Stimulated activated CD8-positive, alpha-beta memory T cell treated with anti-CD3 and anti-CD28 coated beads, Interleukin-12 subunit alpha, Interleukin-12 subunit beta, amount 100 ng/mL, for 1 hour (primary cell): Measurements from ENCODE around the gene CEP162.
"Not testable (repeated sequence)": the region's sequence is repeated elsewhere in the genome, so short reads cannot be mapped to it uniquely, and the experiment has no call there.

Source experiments
- DNase-seq: peaks from one replicate; pipeline ENCODE4 v3.0.0-alpha.2; 2020; ENCODE audit warnings: low read depth

Gene CEP162

DNA sequence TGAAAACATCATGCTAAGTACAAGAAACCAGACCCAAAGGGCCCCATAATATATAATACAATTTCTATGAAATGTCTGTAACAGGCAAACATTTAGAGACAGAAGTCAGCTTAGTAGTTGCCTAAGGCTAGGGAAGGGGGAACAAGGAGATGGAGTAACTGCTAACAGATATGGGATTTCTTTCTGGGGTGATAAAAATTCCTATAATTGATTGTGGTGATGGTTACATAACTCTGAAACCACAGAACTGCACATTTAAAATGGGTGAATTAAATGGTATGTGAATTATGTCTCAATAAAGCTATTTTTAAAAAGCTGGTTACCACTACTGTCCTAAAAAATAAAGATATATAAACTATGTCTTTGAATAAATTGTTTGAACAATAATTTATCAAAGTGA lies 3.2 kb downstream of the CEP162 start:
- DNase-seq, result no peak

DNA sequence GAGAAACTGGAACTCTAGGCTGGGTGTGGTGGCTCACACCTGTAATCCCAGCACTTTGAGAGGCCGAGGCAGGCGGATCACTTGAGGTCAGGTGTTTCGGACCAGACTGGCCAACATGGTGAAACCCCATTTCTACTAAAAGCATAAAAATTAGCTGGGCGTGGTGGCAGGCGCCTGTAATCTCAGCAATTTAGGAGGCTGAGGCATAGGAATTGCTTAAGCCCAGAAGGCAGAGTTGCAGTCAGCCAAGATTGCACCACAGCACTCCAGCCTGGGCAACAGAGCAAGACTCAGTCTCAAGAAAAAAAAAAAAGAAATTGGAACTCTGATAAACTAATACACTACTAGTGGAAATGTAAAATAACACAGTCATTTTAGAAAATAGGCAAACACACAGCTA lies 3.8 kb downstream of the CEP162 start:
- not testable (repeated sequence) for DNase-seq

DNA sequence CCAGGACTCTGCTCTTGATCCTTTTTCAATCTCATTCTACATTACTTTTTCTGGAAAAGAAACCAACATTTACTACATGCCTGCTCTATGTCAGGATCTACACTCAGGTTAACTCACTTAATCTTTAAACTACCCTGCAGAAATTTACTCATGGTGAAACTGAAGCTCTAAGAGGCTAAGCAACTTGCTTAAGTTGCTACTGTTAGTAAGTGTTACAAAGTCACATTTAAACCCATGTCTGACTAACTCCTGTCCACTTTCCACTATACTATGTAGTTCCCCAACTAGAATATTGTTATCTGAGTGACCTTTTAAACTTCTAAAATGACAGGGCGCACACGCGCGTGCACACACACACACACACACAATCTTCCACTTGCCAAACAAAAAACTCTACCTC lies 5.0 kb downstream of the CEP162 start:
- no peak for DNase-seq

DNA sequence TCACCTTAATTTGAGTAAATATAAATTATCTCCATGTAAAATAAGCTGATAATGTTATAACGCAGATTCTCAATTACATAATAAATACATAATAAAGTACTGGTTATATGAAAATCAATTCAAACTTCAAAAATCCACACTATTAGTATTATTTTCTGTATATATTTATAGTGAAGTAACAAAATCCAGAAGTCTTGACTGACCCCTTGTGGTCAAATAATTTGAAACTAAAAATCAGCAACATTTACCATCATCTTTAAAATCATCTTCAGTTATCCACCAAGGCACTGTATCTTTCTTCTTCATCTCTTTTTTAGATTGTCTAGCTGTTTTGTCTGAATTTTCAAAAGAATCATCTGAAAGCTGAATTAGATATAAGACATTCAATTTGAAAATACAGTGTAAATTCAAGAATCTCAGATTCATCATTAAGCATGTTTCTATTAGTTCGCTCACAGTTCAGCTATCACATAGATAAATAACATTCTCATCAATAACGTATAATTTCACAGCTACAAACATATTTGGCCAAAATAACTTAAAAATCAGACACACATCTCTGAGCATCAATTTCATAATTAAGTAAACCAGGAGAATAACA lies 6.5 kb downstream of the CEP162 start:
- DNase-seq, result no peak

DNA sequence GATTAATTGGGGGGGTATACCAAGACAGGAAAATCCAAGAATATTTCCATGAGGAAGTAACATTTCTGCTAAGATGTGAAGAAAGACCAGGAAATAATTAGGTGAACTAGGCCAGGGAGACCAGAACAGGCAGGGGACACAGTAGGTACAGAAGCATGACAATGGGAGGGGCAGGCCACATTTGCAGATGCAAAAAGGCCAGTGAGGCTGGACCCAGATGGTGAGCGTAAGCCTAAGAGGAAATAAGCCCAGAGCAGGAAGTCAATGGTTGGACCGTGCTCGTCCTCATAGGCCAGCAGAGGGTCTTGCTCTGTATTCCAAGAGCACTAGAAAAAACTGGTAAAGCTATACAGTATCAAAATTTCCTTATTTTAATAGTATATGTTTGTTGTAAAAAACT lies 9.4 kb downstream of the CEP162 start:
- DNase-seq, result no peak

DNA sequence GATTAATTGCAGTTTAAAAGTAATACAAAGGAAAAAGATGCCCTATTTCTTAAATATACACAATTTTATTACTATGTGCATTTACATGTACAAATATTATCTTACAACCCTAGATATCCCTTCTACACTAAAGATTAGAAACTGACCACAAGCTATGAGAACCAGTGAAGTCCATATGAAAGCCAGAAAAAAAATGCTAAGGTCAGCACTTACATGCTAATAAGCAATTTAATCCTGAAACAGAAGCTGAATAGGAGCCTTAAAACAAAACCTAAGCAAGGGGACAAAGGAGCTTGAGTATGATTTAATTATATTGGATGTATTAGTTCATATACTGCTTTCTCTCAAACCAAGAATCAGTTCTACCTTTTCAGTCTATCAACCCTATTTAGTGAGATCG lies 14.2 kb downstream of the CEP162 start:
- no peak for DNase-seq

DNA sequence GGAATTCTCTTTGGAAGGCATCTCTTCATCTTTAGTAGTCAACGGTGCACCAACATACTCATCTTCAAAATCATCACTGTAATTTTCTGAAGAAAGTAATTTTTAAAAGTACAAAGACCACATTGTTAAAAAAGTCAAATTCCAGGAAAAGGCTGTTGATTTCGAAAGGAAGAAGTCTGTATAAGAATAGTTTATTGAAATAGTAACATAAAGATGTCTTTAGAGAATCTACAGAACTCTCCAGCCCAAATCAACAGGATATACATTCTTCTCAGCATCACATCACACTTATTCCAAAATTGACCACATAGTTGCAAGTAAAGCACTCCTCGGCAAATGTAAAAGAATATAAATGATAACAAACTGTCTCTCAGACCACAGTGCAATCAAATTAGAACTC lies 23.4 kb downstream of the CEP162 start:
- no peak for DNase-seq

DNA sequence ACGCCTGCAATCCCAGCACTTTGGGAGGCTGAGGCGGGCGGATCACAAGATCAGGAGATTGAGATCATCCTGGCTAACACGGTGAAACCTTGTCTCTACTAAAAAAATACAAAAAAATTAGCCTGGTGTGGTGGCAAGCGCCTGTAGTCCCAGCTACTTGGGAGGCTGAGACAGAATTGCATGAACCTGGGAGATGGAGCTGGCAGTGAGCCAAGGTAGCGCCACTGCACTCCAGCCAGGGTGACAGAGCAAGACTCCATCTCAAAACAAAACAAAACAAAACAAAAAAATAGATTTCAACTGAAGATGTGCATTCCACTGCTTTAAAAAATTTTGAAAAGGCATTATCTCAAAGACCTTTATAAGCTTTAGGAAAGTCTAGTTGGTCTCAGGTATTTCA lies 27.5 kb downstream of the CEP162 start:
- not testable (repeated sequence) for DNase-seq

DNA sequence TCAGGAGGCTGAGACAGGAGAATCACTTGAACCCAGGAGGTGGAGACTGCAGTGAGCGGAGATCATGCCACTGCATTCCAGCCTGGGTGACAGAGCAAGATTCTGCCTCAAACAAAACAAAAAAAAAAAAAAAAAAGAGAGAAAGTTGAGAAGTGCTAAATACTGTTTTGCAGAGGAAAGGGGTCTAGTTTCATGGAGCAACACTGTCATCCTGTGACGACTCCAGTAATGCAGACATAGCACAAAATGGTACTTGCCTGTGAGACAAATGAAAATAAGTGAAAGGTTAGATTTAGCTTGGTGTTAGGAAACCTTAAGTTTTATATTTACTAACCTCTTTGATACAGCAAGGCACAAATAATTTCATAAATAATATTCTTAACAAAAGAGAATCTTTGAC lies 29.7 kb downstream of the CEP162 start:
- no peak for DNase-seq

DNA sequence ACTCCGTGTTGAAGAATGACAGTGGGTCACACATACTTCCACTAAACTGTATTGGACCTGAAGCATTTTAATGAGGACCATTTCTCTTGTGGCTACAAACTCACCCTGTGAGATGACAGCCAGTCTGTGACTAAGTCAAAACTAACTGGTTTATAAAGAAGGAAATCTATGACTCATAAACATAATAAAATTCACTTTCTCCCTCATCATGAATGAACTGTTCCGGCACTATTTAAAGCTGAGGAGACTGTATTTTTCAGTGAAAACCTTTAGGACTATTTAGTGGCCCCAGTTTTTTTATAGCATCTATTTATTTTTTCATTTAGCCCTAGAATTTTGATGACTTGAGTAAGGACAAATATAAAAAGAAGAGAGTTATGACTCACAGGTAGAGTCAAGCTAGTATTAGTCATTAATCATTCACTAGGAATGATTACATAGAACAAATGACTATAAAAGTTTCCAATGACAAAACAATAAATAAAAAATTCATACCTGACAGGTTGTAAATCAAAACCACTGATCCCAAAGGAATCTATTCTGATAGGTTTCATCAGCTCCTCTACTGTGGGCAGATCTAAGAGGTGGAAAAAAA lies 34.2 kb downstream of the CEP162 start:
- DNase-seq, result no peak

DNA sequence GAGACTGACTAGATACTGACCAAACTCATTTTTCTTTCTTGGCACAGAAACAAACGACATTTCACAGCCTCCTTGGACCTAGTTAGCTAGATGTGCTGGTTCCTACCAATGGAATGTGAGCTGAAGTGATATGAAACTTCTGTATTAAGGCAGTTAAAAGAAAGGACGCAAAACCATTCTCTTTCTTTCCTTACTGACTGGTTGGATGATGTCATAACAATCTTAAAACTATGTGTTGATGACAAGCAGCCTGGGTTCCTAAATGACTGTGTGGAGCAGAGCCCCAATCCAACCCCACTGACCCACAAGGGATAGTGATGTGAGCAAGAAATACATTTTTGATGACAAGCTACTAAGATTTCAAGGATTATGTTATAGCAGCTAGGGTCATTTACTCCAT lies 35.6 kb downstream of the CEP162 start:
- no peak for DNase-seq

DNA sequence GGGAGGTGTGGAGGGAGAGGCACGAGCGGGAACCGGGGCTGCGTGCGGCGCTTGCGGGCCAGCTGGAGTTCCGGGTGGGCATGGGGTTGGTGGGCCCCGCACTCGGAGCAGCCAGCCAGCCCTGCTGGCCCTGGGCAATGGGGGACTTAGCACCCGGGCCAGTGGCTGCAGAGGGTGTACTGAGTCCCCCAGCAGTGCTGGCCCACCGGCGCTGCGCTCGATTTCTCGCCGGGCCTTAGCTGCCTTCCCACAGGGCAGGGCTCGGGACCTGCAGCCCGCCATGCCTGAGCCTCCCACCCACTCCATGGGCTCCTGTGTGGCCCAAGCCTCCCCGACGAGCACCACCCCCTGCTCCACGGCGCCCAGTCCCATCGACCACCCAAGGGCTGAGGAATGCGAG lies 38.1 kb downstream of the CEP162 start:
- DNase-seq, result not testable (repeated sequence)

DNA sequence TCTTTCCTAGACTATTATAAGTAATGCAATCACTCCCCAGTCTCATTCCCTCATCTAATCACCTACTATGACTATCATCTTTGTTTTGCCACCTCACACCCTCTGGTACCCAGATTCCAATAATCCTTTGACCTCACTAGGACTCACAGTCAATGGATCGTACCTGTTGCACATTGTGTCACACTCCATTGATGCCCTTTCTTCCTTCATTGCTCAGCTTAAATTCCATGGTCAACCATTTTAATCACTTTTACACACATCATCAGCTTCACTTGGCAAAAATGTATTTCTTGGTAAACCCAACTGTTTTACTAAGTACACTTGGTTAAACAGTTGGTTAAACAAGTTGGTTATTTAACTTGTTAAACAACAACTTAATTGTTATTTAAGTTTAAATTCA lies 44.0 kb downstream of the CEP162 start:
- DNase-seq, result no peak

DNA sequence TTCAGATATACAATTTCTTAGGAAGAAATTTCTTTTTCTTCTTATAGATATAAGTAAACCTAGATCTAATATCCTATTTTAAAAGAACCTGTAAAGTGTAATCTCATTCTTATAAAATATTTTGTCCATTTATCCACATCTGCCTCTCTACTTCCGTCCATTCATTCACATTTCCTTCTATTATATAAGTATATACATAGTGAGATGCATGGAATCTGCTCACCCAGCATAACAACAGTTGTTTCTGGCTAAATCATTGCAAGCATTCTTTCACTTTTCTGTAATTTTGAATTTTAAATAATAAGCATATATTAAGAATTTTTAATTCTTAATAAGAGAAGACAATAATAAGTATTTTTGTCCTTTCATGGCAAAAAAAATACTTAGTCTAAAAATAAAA lies 45.4 kb downstream of the CEP162 start:
- DNase-seq, result no peak

DNA sequence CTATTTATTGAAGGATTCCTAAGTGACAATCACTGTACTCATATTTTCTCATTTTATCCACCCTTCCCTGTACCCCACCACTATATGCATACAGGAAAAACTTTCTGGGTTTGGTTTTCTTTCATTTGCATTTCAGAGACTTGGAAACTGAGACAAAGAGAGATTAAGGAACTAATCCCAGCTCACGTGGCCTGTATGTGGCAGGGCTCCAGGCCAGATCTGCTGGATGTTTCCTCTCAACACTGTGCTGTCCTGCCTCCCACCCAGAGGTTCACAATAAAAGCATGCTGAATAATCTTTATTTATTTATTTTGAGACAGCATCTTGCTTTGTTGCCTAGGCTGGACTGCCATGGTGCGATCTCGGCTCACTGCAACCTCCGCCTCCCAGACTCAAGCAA lies 50.2 kb downstream of the CEP162 start:
- no peak for DNase-seq

DNA sequence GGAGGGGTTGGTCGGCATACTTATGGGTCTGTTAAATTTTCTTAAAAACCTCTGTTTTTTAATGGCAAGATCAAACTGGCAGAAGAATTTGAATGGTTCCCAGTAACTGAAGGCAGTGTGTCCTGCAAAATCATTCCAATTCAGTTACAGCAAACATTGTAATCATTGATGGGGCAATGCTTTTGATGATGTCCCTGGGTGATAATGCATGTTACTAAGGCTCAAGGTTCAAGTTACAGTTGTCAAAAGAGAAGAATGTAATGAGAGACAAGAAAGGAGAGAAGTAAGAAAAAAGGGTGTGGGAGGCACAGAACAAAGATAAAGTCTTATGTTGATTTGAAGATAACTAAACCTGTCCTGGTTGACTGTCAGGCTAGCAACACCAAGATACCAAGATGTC lies 54.9 kb downstream of the CEP162 start:
- no peak for DNase-seq

DNA sequence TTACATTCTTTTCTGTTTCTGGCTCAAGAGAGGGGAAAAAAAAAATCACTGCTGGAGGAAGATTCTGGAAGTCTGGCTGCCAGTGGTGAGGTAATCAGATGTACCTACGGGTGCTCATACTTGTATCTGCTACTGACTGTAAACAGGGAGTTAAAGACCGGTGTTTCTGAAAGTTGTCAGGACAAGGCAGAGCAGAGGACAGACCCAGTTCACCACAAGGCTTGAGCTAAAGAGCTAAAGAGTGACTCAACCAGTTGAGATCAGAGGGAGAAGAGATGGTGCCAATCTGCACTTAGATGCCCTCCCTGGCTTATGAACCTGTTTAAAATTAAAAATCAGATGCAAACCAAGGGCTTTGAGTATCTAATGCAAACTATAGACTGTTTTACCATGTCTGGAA lies 55.4 kb downstream of the CEP162 start:
- DNase-seq, result no peak

DNA sequence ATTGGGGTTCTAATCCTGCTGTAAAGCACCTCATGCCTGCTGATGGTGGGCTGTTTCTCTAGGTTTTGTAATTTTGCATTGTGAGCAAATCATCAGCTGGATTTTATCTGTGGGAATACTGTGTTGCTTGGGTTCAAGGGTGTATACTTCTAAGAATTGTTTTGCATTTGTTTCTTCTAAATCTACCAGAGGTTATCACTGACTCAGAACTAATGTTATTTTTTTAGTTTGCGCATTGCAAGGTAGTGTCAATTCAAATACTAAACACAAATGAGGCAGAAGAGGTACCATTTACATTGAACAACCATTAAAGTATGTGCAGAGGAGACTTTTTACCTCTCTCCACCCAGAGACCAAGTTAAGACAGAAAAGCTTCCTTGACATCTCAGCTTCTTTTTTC lies 60.0 kb downstream of the CEP162 start:
- no peak for DNase-seq

DNA sequence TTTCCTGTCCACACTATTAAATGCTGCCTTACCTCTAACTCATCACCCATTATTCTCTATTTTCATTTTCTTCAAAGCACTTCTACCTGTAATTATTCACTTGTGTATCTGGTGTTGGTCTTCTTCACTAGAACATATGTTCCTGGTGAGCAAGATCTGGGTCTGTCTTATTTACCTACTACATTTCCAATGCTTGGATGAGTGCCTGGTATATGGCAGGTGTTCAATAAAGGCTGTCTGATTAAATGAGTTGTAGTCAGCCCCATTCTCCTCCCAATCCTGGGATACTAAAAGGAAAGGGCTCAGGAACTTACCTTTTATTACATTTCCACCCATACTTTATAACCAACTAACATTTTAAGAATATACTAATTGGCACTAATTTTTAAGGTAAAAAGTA lies 61.0 kb downstream of the CEP162 start:
- no peak for DNase-seq

DNA sequence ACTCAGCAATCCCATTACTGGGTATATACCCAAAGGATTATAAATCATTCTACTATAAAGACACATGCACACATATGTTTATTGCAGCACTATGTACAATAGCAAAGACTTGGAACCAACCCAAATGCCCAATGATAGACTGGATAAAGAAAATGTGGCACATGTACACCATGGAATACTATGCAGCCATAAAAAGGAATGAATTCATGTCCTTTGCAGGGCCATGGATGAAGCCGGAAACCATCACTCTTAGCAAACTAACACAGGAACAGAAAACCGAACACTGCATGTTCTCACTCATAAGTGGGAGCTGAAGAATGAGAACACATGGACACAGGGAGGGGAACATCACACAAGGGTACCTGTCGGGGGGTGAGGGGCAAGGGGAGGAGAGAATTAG lies 63.1 kb downstream of the CEP162 start:
- DNase-seq, result not testable (repeated sequence)

DNA sequence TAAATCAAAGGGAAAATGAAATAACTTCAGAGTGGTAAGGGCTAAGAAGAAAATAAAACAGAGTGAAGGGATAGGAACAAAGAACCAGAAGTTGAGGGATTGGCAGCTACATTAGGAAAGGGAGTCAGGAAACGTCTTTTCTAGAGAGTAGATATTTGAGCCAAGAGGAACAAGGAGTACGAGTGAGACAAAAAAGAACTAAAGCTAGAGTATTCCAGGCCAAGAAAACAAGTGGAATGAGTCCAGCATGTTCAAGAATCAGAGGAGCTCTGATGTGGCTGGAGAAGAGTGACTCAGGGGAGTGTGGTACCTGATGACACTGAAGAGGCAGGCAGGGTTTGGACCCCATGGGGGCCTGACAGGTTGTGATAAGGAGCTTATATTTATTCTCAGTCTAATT lies 66.3 kb downstream of the CEP162 start:
- no peak for DNase-seq

DNA sequence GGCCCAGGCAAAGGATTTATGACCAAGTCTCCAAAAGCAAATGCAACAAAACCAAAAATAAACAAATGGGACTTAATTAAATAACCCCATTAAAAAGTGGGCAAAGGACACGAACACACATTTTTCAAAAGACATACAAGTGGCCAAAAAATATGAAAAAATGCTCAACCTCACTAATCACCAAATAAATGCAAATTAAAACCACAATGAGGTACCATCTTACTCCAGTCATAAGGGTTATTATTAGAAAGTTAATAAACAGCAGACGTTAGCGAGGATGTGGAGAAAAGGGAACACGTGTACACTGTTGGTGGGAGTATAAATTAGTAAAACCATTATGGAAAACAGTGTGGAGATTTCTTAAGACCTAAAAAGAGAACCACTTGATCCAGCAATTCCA lies 71.1 kb downstream of the CEP162 start:
- DNase-seq, result no peak

DNA sequence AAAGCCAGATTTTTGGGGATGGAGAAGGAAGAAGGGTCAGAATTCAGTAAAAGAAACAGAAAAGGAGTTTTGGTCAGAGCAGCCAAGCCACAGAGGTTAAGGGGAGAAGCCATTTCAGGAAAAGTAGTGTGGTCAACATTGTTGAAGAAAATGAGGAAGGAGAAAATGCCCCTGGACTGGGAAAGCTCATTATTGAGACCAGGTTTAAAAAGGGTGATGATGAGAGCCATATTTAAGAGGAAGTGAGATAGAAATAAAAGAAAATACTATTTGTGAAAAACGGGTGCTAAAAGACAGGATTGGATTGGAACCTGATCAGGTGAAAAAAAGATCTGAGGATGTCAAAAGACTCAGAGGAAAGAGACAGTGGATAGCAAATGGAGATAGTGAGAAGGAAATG lies 75.8 kb downstream of the CEP162 start:
- no peak for DNase-seq

DNA sequence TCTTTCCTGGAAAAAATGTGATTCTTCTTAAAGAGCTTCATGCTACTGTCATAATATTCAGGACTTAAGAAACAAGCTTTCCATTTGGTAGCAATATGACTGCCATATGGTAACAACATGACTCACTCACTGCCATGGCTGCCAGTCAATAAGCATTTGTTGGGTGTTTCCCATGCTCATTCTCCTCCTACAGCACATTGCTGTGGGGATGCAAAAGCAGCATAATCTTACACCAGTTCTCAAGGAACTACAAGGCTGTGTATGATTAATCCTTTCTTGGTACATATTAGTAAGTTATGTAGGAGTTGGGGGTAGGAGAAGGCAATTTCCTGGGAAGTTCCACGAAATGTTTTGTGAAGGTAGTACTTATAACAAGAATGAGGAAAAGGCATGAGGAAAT lies 76.7 kb downstream of the CEP162 start:
- no peak for DNase-seq

DNA sequence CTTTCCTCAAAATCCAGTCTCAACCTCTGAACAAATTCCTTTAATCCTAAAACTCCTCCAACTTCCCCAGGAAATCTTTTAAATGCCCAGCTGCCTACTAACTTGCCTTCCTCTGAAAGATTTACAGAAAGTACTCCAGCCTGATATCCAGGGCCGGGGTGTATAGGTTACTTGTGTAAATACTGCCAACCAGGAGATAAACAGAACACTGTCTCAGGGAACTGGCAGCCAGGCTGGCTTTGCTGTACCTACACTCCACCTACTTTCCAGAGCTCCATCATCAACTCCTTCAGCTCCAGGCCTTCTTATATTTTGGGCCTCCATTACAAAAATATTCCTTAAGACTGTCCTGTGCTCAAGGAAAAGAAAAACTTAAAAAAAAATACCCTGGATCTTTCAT lies 85.9 kb downstream of the CEP162 start:
- no peak for DNase-seq
